Measurements from ENCODE around the gene SYF2.

SYF2 gene

DNA sequence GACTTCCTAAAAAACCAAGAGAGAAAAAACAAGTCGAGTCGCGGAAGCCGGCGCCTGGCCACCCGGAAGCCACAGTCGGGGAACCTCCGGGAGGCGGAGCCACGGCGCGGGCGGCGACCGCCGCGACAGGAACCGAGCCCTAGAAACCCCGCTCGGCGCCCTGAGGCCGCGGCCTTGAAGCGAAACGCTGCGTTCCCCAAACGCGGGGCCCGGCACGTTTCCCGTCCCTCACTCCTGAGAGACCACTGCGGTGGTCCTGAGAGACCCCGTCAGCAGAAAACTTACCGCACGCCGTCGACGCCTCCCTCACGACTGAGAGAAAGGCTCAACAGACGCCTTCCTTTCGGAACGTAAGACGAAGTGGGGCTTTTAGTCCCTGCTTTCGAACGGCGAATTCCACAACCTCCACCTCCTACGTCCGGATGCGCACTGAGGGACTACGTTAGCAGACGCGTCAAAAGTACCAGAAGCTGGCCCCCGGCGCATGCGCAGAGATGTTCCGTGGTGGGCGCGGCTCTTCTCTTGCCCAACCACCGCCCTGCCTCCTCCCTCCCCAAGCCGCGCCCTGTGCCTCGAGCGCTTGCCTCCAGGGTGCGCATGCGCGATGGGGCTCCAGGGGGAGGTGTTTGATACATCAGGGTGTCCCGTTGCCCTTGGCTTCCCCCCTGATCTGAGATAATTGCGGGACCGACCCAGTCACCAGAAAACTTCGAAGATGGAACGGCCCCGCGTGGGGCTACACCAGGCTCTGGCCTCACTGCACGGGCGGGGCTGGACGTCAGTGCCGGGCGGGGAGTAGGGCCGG lies 14.9 kb upstream of the SYF2 start, which contains the start of gene RSRP1 (continued):
- TF ChIP-seq ZNF792 (tag by site-specific recombination; IDR thresholded peaks at IDR 0.05) (0 out of 2 replicates have a peak, but pooled peaks have one; percentile 72), ZNF514 (tag by site-specific recombination; IDR thresholded peaks at IDR 0.05) (no peak), ZIC2 (tag by site-specific recombination; IDR thresholded peaks at IDR 0.05) (no peak; the same call in 1 of the 2 replicates), ZNF132 (tag by site-specific recombination; IDR thresholded peaks at IDR 0.05; ENCODE audit: borderline replicate concordance) (no peak), ZNF394 (tag by site-specific recombination; IDR thresholded peaks at IDR 0.05; ENCODE audit: borderline replicate concordance) (peak; percentile 82; the same call in 1 of the 2 replicates), ZNF214 (tag by site-specific recombination; IDR thresholded peaks at IDR 0.05; ENCODE audit: borderline replicate concordance) (no peak), SCRT2 (tag by site-specific recombination; IDR thresholded peaks at IDR 0.05) (0 out of 2 replicates have a peak, but pooled peaks have one; percentile 43), RBAK (tag by site-specific recombination; IDR thresholded peaks at IDR 0.05) (no peak), ZNF302 (tag by site-specific recombination; IDR thresholded peaks at IDR 0.05; ENCODE audit: low read depth) (no peak), MYNN (tag by site-specific recombination; IDR thresholded peaks at IDR 0.05; ENCODE audit: borderline replicate concordance) (peak; percentile 44; the same call in 1 of the 2 replicates), ZNF114 (tag by site-specific recombination; IDR thresholded peaks at IDR 0.05) (no peak), ZNF423 (tag by site-specific recombination; IDR thresholded peaks at IDR 0.05) (no peak), ZNF211 (tag by site-specific recombination; IDR thresholded peaks at IDR 0.05; ENCODE audit: low read depth) (no peak), ZNF548 (tag by site-specific recombination; IDR thresholded peaks at IDR 0.05) (no peak), ZNF530 (tag by site-specific recombination; IDR thresholded peaks at IDR 0.05; ENCODE audit: low read depth) (no peak), FEZF1 (tag by site-specific recombination; IDR thresholded peaks at IDR 0.05) (no peak), ZNF660 (tag by site-specific recombination; IDR thresholded peaks at IDR 0.05) (peak; percentile 93), ZNF266 (tag by site-specific recombination; IDR thresholded peaks at IDR 0.05; ENCODE audit: low read depth) (no peak), KLF9 (tag by site-specific recombination; IDR thresholded peaks at IDR 0.05; ENCODE audit: low read depth) (peak; percentile 99), ZBTB20 (tag by site-specific recombination; IDR thresholded peaks at IDR 0.05) (peak; percentile 95), ZNF610 (tag by site-specific recombination; IDR thresholded peaks at IDR 0.05; ENCODE audit: borderline replicate concordance) (no peak), ZNF175 (tag by site-specific recombination; IDR thresholded peaks at IDR 0.05) (no peak), ZNF571 (tag by site-specific recombination; IDR thresholded peaks at IDR 0.05) (no peak), ZNF174 (tag by site-specific recombination; IDR thresholded peaks at IDR 0.05) (no peak), ZNF776 (tag by site-specific recombination; IDR thresholded peaks at IDR 0.05; ENCODE audit: borderline replicate concordance) (no peak)
- TF ChIP-seq, protein P1, sequence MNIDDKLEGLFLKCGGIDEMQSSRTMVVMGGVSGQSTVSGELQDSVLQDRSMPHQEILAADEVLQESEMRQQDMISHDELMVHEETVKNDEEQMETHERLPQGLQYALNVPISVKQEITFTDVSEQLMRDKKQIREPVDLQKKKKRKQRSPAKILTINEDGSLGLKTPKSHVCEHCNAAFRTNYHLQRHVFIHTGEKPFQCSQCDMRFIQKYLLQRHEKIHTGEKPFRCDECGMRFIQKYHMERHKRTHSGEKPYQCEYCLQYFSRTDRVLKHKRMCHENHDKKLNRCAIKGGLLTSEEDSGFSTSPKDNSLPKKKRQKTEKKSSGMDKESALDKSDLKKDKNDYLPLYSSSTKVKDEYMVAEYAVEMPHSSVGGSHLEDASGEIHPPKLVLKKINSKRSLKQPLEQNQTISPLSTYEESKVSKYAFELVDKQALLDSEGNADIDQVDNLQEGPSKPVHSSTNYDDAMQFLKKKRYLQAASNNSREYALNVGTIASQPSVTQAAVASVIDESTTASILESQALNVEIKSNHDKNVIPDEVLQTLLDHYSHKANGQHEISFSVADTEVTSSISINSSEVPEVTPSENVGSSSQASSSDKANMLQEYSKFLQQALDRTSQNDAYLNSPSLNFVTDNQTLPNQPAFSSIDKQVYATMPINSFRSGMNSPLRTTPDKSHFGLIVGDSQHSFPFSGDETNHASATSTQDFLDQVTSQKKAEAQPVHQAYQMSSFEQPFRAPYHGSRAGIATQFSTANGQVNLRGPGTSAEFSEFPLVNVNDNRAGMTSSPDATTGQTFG (tag by site-specific recombination; IDR thresholded peaks at IDR 0.05; ENCODE audit: borderline replicate concordance), result no peak
- TF ChIP-seq, protein P2, sequence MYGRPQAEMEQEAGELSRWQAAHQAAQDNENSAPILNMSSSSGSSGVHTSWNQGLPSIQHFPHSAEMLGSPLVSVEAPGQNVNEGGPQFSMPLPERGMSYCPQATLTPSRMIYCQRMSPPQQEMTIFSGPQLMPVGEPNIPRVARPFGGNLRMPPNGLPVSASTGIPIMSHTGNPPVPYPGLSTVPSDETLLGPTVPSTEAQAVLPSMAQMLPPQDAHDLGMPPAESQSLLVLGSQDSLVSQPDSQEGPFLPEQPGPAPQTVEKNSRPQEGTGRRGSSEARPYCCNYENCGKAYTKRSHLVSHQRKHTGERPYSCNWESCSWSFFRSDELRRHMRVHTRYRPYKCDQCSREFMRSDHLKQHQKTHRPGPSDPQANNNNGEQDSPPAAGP (tag by site-specific recombination; IDR thresholded peaks at IDR 0.05), result peak; percentile 93
- TF ChIP-seq, protein P3, sequence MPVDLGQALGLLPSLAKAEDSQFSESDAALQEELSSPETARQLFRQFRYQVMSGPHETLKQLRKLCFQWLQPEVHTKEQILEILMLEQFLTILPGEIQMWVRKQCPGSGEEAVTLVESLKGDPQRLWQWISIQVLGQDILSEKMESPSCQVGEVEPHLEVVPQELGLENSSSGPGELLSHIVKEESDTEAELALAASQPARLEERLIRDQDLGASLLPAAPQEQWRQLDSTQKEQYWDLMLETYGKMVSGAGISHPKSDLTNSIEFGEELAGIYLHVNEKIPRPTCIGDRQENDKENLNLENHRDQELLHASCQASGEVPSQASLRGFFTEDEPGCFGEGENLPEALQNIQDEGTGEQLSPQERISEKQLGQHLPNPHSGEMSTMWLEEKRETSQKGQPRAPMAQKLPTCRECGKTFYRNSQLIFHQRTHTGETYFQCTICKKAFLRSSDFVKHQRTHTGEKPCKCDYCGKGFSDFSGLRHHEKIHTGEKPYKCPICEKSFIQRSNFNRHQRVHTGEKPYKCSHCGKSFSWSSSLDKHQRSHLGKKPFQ (tag by site-specific recombination; IDR thresholded peaks at IDR 0.05), result no peak
- TF ChIP-seq, protein P4, sequence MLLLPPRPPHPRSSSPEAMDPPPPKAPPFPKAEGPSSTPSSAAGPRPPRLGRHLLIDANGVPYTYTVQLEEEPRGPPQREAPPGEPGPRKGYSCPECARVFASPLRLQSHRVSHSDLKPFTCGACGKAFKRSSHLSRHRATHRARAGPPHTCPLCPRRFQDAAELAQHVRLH (tag by site-specific recombination; IDR thresholded peaks at IDR 0.05), result peak; percentile 90
- TF ChIP-seq, protein P5, sequence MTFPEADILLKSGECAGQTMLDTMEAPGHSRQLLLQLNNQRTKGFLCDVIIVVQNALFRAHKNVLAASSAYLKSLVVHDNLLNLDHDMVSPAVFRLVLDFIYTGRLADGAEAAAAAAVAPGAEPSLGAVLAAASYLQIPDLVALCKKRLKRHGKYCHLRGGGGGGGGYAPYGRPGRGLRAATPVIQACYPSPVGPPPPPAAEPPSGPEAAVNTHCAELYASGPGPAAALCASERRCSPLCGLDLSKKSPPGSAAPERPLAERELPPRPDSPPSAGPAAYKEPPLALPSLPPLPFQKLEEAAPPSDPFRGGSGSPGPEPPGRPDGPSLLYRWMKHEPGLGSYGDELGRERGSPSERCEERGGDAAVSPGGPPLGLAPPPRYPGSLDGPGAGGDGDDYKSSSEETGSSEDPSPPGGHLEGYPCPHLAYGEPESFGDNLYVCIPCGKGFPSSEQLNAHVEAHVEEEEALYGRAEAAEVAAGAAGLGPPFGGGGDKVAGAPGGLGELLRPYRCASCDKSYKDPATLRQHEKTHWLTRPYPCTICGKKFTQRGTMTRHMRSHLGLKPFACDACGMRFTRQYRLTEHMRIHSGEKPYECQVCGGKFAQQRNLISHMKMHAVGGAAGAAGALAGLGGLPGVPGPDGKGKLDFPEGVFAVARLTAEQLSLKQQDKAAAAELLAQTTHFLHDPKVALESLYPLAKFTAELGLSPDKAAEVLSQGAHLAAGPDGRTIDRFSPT (tag by site-specific recombination; IDR thresholded peaks at IDR 0.05), result no peak
- TF ChIP-seq, protein P6, sequence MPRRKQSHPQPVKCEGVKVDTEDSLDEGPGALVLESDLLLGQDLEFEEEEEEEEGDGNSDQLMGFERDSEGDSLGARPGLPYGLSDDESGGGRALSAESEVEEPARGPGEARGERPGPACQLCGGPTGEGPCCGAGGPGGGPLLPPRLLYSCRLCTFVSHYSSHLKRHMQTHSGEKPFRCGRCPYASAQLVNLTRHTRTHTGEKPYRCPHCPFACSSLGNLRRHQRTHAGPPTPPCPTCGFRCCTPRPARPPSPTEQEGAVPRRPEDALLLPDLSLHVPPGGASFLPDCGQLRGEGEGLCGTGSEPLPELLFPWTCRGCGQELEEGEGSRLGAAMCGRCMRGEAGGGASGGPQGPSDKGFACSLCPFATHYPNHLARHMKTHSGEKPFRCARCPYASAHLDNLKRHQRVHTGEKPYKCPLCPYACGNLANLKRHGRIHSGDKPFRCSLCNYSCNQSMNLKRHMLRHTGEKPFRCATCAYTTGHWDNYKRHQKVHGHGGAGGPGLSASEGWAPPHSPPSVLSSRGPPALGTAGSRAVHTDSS (tag by site-specific recombination; IDR thresholded peaks at IDR 0.05), result peak; percentile 52

All from HEK293 (cell line).